ENCODE results near the gene NTN4. TPM values are rescaled to one million over a fixed set of nuclear protein-coding genes. Genes with fewer than 3 reads are reported as not detected.

Gene NTN4
- polyA plus RNA-seq, 1 donor (not counting 4 experiments of a cell fraction or from before 2014, with no cell fraction given), result 8.3 TPM

DNA sequence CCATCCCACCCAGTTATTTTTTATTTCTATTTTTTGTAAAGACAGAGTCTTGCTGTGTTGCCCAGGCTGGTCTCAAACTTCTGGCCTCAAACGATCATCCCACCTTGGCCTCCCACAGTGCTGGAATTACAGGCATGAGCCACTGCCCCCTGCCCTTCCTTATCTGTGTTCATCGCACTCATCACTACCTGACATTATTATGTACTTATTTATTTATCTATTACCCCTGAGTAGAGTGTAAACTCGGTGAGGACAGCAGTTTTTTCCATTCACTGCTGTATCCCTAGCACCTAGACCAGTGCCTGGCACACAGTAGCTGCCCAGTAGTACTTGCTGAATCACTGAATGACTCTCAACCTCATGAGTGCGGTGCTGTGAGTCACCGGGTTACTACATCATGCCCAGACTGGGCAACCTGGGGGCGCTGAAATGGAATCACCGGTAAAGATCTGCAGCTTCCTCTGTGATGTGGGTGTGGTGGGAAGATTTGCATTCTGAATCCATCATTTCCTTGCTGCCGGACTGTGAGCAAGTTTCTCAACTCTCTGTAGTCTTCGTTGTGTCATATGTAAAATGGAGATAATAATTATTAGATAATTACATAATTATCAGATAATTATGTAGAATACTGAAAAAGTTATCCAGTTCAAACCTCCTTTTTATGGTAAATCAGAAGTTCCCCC is 157.4 kb downstream of the NTN4 start:
- no peaks in the 10 kb centered on the region for H3K79me2 ChIP-seq (ENCODE audit: control insufficient read depth, insufficient read depth, low read length)
- peak overlapping the region; percentile 75 for H3K4me2 ChIP-seq (ENCODE audit: control insufficient read depth, extremely low read depth, insufficient read depth, low read depth, low read length)
- no peaks in the 10 kb centered on the region for H3K9me3 ChIP-seq (ENCODE audit: control insufficient read depth, low read depth, low read length)
- FAIRE-seq (peak; percentile 83), DNase-seq (ENCODE audit: low read depth, low spot score) (peak; percentile 94)
- peaks cover 22% of the 10 kb centered on the region for H3K4me1 ChIP-seq (ENCODE audit: control insufficient read depth, extremely low read depth, insufficient read depth, low read length)
- H3K27me3 ChIP-seq (ENCODE audit: control insufficient read depth, extremely low read depth, insufficient read depth, low read length), result no peaks in the 10 kb centered on the region
- peak overlapping the region; percentile 69 for H3K9ac ChIP-seq (ENCODE audit: control insufficient read depth, extremely low read depth, insufficient read depth, low read length)
- H3K4me3 ChIP-seq (ENCODE audit: control insufficient read depth in 2 of 3, extremely low read depth in 1 of 3, insufficient read depth in 2 of 3, low read depth in 1 of 3, low read length in 3 of 3), result peak overlapping the region in 2 of 3 experiments; percentile 9 to 19
- H2AFZ ChIP-seq (ENCODE audit: control insufficient read depth, low read length), result peak overlapping the region; percentile 41
- dilution Hi-C loops (cut with MboI; ENCODE audit: extremely low pct_ligation_motif_present, low sequenced_read_pairs), result no loop called here
- no peaks in the 10 kb centered on the region for H3K9me1 ChIP-seq (ENCODE audit: control insufficient read depth, extremely low read depth, insufficient read depth, low read length)
- no peaks in the 10 kb centered on the region for H4K20me1 ChIP-seq (ENCODE audit: control insufficient read depth, extremely low read depth, insufficient read depth, low read length)
- TF ChIP-seq, protein P1, sequence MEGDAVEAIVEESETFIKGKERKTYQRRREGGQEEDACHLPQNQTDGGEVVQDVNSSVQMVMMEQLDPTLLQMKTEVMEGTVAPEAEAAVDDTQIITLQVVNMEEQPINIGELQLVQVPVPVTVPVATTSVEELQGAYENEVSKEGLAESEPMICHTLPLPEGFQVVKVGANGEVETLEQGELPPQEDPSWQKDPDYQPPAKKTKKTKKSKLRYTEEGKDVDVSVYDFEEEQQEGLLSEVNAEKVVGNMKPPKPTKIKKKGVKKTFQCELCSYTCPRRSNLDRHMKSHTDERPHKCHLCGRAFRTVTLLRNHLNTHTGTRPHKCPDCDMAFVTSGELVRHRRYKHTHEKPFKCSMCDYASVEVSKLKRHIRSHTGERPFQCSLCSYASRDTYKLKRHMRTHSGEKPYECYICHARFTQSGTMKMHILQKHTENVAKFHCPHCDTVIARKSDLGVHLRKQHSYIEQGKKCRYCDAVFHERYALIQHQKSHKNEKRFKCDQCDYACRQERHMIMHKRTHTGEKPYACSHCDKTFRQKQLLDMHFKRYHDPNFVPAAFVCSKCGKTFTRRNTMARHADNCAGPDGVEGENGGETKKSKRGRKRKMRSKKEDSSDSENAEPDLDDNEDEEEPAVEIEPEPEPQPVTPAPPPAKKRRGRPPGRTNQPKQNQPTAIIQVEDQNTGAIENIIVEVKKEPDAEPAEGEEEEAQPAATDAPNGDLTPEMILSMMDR (optimal IDR thresholded peaks at IDR 0.05 in 1 of 3, IDR thresholded peaks at IDR 0.05 in 1 of 3, conservative IDR thresholded peaks at IDR 0.05 in 1 of 3; ENCODE audit: extremely low read depth in 1 of 3, insufficient read depth in 2 of 3, low read length in 3 of 3), result peak in 1 of 3 experiments; percentile 15
- TF ChIP-seq EZH2 (IDR thresholded peaks at IDR 0.05; ENCODE audit: low read length), result no peak
- H3K27ac ChIP-seq (ENCODE audit: control insufficient read depth, insufficient read depth, low read length), result peak overlapping the region; percentile 95
- no peaks in the 10 kb centered on the region for H3K36me3 ChIP-seq (ENCODE audit: control insufficient read depth in 2 of 2, extremely low read depth in 1 of 2, insufficient read depth in 2 of 2, low read length in 2 of 2)

DNA sequence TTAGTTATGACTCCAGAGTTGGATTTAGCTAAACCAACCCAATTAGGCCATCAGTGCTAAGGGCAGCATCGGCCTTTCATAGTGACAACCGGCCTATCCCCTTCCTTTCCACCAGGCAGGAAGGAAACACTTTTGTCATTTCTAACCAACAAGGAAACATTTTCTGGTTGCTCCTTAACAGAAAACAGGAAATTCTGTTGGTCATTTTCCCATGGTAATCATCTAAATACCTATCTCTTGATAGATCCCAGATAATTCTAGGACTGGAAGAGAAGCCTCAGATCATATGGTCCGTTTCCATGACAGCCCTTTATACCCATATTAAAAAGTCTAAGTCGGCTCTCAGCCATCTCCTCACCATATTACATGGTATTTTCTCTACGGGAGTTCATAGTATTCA is 160.1 kb downstream of the NTN4 start:
- no peaks in the 10 kb centered on the region for H3K27me3 ChIP-seq (ENCODE audit: control insufficient read depth, extremely low read depth, insufficient read depth, low read length)
- DNase-seq (ENCODE audit: low read depth, low spot score) (no peak), FAIRE-seq (no peak)
- no peak overlapping the region for H3K4me2 ChIP-seq (ENCODE audit: control insufficient read depth, extremely low read depth, insufficient read depth, low read depth, low read length)
- H3K9me1 ChIP-seq (ENCODE audit: control insufficient read depth, extremely low read depth, insufficient read depth, low read length), result no peaks in the 10 kb centered on the region
- no peaks in the 10 kb centered on the region for H3K79me2 ChIP-seq (ENCODE audit: control insufficient read depth, insufficient read depth, low read length)
- no peak overlapping the region for H3K27ac ChIP-seq (ENCODE audit: control insufficient read depth, insufficient read depth, low read length)
- TF ChIP-seq, protein P1 (optimal IDR thresholded peaks at IDR 0.05 in 1 of 3, IDR thresholded peaks at IDR 0.05 in 1 of 3, conservative IDR thresholded peaks at IDR 0.05 in 1 of 3; ENCODE audit: extremely low read depth in 1 of 3, insufficient read depth in 2 of 3, low read length in 3 of 3), result no peak
- no peak for TF ChIP-seq EZH2 (IDR thresholded peaks at IDR 0.05; ENCODE audit: low read length)
- H2AFZ ChIP-seq (ENCODE audit: control insufficient read depth, low read length), result no peak overlapping the region
- no peaks in the 10 kb centered on the region for H3K9me3 ChIP-seq (ENCODE audit: control insufficient read depth, low read depth, low read length)
- dilution Hi-C loops (cut with MboI; ENCODE audit: extremely low pct_ligation_motif_present, low sequenced_read_pairs), result no loop called here
- H4K20me1 ChIP-seq (ENCODE audit: control insufficient read depth, extremely low read depth, insufficient read depth, low read length), result no peaks in the 10 kb centered on the region
- no peak overlapping the region for H3K4me3 ChIP-seq (ENCODE audit: control insufficient read depth in 2 of 3, extremely low read depth in 1 of 3, insufficient read depth in 2 of 3, low read depth in 1 of 3, low read length in 3 of 3)
- H3K4me1 ChIP-seq (ENCODE audit: control insufficient read depth, extremely low read depth, insufficient read depth, low read length), result peaks cover 21% of the 10 kb centered on the region
- H3K36me3 ChIP-seq (ENCODE audit: control insufficient read depth in 2 of 2, extremely low read depth in 1 of 2, insufficient read depth in 2 of 2, low read length in 2 of 2), result no peaks in the 10 kb centered on the region
- H3K9ac ChIP-seq (ENCODE audit: control insufficient read depth, extremely low read depth, insufficient read depth, low read length), result no peak overlapping the region
